NOMO-1 (cell line): ENCODE measurements around the gene DLX2.
A peak's percentile ranks its signal among the peaks of the same experiment; 100 is the strongest.
"Not testable (repeated sequence)": the region's sequence is repeated elsewhere in the genome, so short reads cannot be mapped to it uniquely, and the experiment has no call there.

Experiments
- DNase-seq, 2 experiments: peaks; one replicate each; lab custom pipeline; 2025; ENCODE audit not compliant: unreplicated experiment in 2 of 2; lab: John Stamatoyannopoulos, UW

DLX2 gene

GRCh38 chr2:172084645-172085459 is 17.8 kb downstream of the DLX2 start:
- peak; percentile 87 to 88 for DNase-seq

DNA sequence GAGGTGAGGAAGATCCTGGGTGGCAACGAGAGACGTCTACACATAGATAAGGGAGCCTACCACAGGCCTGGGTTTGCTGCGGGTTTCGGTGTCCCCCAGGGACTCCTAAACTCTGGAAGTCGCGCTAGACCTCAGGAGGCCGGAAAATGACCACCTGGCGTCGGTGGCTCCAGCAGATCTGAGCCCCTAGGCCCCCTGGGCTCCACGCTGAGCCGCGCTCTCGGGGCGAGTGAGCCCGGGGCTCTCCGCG is 18.4 kb downstream of the DLX2 start:
- DNase-seq, result no peak

- no peak for DNase-seq
Measured at GRCh38 chr2:172083628-172084394, 18.9 kb downstream of the DLX2 start.

GRCh38 chr2:172082944-172083627 is 19.6 kb downstream of the DLX2 start:
- no peak for DNase-seq

- no peak for DNase-seq
Measured at GRCh38 chr2:172082105-172082943, 20.4 kb downstream of the DLX2 start.

GRCh38 chr2:172081221-172082022 is 21.3 kb downstream of the DLX2 start:
- no peak for DNase-seq

DNA sequence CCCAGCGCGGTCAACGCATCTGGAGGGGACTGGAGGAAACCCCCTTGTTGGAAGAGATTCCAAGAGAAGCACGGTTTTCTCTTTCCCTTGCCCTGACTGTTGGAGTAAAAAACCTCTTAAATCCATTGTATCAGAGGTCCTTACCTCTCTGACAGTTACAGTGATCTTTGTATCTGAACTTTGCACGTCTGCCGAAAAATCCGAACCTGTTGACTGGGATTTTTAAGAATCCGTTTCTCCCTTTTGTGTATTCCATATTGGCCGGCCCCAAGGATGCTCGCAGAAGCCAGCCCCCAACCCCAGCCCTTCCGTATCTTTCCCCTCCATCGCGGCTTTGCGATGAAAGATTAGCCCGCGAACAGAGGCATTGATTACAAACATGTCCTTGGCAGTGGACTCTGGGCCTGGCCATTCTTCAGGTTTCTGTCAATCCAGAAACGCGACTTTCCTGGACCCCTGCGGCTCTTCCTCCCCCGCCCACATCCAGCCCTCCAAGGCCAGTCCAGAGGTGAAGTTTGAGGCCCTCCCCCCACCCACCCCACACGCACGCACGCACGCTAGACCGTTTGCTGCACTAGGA is 22.0 kb downstream of the DLX2 start:
- DNase-seq, result no peak

DNA sequence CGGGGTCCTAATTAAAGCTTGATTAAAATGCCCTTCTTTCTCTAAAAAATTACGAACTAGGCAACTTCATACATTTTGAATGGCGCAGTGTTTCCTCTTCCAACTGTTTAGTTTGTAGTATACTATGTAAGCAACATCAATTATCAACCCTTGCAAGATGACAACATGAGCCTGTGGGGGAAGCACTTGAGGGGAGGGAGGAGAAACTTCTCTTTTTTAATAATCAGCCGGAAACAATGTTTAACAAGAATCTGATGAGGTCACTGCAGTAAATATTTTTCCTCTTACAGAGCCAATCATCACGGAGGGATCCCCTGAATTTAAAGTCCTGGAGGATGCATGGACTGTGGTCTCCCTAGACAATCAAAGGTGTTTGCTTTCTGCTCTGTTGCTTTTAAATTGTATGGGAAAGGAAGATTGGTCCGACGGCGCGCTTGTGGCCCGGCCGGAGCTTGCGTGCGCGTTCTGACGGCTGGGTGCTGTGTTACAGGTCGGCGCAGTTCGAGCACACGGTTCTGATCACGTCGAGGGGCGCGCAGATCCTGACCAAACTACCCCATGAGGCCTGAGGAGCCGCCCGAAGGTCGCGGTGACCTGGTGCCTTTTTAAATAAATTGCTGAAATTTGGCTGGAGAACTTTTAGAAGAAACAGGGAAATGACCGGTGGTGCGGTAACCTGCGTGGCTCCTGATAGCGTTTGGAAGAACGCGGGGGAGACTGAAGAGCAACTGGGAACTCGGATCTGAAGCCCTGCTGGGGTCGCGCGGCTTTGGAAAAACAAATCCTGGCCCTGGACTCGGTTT is 22.7 kb downstream of the DLX2 start:
- peak; percentile 64 to 83 for DNase-seq

DNA sequence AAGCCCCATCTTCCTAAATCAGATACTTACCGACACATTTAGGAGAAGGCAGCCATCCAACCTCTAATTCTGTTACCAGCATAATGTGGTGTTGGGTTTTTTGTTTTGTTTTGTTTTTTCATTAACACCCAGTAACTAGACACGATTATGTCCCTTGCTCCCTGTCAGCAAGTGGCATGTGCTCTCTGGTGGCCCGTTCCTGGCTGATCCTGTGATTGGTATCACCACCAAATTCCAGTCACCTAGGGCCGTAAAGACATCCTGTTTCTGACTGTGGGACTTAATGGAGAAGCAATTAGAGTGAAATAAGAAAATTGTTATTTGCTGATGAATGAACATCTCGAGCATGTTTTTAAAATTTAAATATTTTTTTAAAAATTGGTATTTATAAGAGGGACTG is 23.3 kb downstream of the DLX2 start:
- no peak for DNase-seq

DNA sequence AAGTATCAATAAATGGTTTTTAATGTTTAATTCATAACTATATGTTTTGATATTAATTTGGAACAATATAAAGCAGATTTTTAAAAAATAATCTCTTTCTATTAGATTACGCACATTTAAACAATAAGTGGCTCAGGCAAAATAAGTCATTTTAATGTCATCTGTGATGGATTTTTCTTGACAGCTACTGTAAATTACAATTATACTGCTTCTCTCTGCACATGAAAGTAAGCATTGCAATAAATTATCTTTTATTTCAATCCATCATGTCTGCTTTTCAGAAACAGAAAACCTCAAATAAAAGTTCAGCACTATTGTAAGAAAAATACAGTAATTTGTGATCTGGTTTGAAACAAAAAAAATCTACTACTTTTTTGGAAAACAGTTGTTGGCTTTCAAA is 28.4 kb downstream of the DLX2 start:
- DNase-seq, result no peak

GRCh38 chr2:172073518-172073917 is 29.2 kb downstream of the DLX2 start:
- DNase-seq, result no peak

DNA sequence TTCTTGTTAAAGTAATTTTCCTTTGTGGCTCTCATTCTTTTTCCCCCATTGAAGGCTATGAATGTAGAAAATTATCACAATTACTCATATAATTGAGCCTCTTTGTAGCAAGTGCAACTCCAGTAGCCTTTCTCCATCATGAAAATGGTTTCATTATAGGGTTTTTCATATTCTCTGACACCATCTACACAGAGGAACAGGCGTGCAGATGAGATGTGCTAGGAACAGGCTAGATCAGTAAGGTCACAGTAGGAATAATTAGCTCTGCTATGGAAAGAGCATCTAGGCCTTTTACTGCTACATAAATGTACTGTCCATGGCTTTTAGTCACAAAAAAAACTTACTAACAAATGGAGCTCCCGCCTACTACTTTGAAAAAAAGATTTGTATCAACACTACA is 30.0 kb downstream of the DLX2 start:
- no peak for DNase-seq

DNA sequence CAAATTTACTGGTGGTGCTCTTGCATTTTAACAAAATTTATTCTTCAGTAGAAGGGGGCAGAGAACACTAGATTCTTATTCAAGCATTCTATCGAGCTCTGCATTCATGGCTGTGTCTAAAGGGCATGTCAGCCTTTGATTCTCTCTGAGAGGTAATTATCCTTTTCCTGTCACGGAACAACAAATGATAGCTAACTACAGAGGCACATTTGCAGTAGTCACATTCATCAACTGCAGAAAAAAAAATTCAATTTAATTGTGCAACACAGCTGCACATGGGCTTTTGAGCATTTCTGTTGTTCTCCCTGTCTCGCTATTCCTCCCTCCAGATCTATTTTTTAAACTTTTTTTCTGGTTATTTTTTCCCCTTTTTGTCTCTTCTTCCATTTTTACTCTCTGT is 30.4 kb downstream of the DLX2 start:
- DNase-seq, result no peak

- no peak for DNase-seq
Measured at GRCh38 chr2:172070936-172071335, 31.8 kb downstream of the DLX2 start.

DNA sequence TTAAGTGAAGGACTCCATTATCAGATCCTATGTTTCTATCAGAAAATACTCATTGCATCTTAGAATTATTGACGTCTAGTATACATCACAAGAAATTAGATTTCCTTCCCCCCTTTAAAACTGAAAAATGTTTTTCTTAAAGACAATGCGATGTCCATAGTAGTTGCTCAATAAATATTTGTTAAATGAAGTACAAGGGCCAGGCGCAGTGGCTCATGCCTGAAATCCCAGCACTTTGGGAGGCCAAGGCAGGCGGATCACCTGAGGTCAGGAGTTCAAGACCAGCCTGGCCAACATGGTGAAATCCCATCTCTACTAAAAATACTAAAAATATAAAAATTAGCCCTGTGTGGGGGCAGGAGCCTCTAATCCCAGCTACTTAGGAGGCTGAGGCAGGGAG is 34.8 kb downstream of the DLX2 start:
- DNase-seq, result not testable (repeated sequence)

DNA sequence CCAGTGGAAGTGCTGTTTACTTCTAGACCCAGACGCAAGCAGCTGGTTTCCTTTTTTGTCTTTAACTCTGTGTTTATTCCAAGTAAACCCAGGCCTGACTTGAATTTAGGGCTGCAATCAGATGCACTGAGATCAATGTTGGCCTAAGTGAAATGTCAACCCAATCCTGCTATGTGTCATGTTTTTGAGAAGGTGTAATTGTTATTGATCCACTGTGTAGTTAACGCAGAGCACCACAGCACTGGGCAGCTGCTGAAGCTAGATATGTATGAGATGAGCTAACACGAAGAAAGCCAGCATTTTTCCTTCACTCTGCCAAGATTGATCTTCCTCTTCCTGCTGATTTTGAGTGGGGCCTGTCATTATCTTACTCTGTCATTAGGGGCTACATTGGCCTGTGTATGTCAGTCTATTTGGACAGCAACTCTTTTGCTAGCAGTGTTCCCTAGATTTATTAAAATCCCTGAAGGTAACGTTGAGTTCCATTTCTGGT is 36.3 kb downstream of the DLX2 start:
- DNase-seq, result no peak

DNA sequence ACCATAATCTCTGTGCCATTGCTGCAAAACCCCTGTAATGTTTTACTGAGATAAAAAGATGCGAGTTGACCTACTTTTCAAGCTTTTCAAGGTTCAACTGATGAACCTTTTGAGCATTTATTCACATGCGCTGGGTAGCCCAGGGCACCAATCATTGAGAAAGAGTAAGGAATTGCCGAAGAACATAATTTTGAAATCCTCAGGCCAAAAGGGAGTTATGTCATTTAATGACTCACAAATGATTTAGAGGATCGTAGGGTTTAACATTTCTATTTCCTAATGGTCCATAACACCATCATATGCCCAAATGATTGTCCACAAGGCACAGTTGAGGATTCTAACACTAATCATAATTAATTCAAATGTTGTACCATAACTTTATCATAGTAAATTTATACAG is 37.6 kb downstream of the DLX2 start:
- peak; percentile 45 to 46 for DNase-seq

DNA sequence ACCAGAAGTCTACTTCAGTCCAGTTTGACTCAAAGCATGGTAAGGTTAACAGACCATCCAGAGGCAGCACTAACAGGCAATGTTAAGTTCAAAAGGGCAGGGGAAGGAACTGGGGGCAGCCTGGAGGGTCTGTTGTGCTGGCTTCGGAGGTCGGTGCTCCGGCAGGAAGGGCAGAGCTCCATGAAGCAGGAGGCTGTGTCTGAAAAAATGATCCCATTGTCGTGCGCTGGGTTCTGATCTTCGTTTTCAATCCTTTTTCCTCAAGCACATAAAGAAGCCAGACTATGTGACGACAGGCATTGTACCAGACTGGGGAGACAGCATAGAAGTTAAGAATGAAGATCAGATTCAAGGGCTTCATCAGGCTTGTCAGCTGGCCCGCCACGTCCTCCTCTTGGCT is 39.3 kb downstream of the DLX2 start:
- DNase-seq, result no peak
